K562 (cell line): ENCODE results near the gene RASAL1. TPM values are rescaled to one million over a fixed set of nuclear protein-coding genes. Genes with fewer than 3 reads are reported as not detected.

Experiments
- E2F6 ChIP-seq, 2 experiments: IDR thresholded peaks; 2 replicates each; pipeline ENCODE4 v1.6.1; 2011; ENCODE audit warnings: borderline replicate concordance in 1 of 2, control low read depth in 1 of 2, low read depth in 1 of 2, low read length in 1 of 2, mild to moderate bottlenecking in 1 of 2, mixed read lengths in 1 of 2, moderate library complexity in 1 of 2; ENCODE audit not compliant: insufficient read depth in 1 of 2, insufficient read length in 1 of 2, poor library complexity in 1 of 2, severe bottlenecking in 1 of 2; ENCODE audit errors: extremely low read depth in 1 of 2
- NR1H2 ChIP-seq: sonication (generic); formaldehyde crosslinking; IDR thresholded peaks from 2 replicates; pipeline ENCODE4 v1.4.0; 2020; ENCODE audit warnings: mild to moderate bottlenecking, missing genetic modification reagents
- polyA plus RNA-seq, 8 experiments: library from polyadenylated mRNA; depleted of rRNA in 4 of 8; stranded (reverse) in 5 of 8; unstranded in 3 of 8; fragments of >200 nt; fragmentation: Nextera tagmentation in 2 of 8; fragmentation: Illumina TruSeq in 1 of 8; extraction: Ambion mirVana in 2 of 8; extraction: Trizol in 1 of 8; gene quantifications; 2 replicates each; pipeline versions ENCODE4 v1.2.1 to v1.2.3, GENCODE V29; 2011 to 2014; ENCODE audit warnings: inconsistent platforms in 1 of 8, missing spikeins in 1 of 8
- total RNA-seq, 7 experiments: library from RNA; depleted of rRNA in 6 of 7; stranded (reverse); fragments of >200 nt in 6 of 7; fragmentation: Illumina TruSeq in 2 of 7; extraction: Trizol in 2 of 7; gene quantifications; 2 replicates each; pipeline versions ENCODE4 v1.2.1 to v1.2.3, GENCODE V29; 2011 to 2021; ENCODE audit warnings: low replicate concordance in 1 of 7
- TF ChIP-seq, protein P1 (sequence below), 3 experiments: IDR thresholded peaks in 2 of 3; conservative IDR thresholded peaks in 1 of 3; 2 replicates each; pipeline ENCODE4 v1.5.1; 2011 to 2012; ENCODE audit warnings: low read length in 3 of 3, mild to moderate bottlenecking in 3 of 3, control low read depth in 2 of 3, improper control_type of control experiment in 1 of 3, inconsistent platforms in 1 of 3, low read depth in 1 of 3, mixed read lengths in 1 of 3, moderate library complexity in 1 of 3; ENCODE audit not compliant: insufficient read depth in 2 of 3
- TF ChIP-seq, protein P2 (sequence below): sonication (generic); formaldehyde crosslinking; IDR thresholded peaks from 2 replicates; pipeline ENCODE4 v1.5.0; 2020; ENCODE audit warnings: missing genetic modification reagents

The RASAL1 gene
- total and polyA plus RNA-seq, 9 of the 15 experiments (the other 6 are each of a cell fraction or from before 2014, with no cell fraction given): 0.06 to 0.16 (median 0.14) TPM; not detected in 6

DNA sequence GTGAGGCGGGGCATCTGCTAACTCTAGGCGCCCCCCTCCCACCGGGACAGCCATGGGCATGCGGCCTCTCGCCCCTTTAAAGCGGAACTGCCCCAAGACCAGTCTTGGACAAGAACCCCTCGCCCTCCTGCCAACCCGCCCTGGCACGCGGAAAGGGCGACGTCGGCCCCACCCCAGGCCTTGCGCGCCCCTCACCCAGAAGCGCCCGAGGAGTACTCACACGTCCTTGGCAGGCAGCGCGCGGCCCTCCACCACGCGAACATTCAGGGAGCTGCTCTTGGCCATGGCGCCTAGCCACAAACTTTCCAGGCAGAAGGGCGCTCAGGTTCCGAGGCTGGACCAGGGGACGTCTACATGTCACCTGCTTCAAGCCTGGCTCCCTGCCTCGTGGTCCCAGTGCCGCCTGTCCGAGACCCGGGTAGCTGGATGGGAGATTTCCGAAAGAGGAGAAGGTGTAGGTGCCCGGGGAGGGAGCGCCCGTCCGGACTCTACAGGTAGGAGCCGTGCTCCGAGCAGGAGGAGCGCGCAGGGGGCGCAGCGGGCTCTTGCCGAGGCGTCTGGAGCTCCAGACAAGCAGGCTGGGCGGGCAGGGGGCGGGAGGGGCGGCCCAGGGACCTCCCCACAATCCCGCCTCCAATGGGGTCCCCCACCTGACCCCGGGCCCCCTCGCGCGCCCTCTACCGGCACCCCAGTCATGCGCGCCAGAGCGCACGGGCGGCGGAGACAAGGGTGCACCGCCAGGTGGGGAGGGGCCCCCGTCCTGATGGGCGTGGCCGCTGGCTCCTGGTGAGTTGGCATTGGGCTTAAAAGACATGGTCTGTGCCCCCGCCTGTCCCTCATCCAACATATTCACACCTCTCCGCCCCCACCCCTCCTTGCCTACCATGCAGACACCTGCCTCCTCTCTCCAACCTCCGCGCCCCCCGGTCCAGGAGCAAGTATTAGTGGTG is at the start of gene RASAL1 (continued):
- TF ChIP-seq E2F6 (IDR thresholded peaks at IDR 0.05; ENCODE audit: borderline replicate concordance in 1 of 2, extremely low read depth in 1 of 2, insufficient read depth in 1 of 2, insufficient read length in 1 of 2, low read depth in 1 of 2, low read length in 1 of 2, poor library complexity in 1 of 2, severe bottlenecking in 1 of 2) (peak in 1 of 2 experiments; percentile 7), NR1H2 (CRISPR knock-in tag) (no peak)
- TF ChIP-seq, protein P1, sequence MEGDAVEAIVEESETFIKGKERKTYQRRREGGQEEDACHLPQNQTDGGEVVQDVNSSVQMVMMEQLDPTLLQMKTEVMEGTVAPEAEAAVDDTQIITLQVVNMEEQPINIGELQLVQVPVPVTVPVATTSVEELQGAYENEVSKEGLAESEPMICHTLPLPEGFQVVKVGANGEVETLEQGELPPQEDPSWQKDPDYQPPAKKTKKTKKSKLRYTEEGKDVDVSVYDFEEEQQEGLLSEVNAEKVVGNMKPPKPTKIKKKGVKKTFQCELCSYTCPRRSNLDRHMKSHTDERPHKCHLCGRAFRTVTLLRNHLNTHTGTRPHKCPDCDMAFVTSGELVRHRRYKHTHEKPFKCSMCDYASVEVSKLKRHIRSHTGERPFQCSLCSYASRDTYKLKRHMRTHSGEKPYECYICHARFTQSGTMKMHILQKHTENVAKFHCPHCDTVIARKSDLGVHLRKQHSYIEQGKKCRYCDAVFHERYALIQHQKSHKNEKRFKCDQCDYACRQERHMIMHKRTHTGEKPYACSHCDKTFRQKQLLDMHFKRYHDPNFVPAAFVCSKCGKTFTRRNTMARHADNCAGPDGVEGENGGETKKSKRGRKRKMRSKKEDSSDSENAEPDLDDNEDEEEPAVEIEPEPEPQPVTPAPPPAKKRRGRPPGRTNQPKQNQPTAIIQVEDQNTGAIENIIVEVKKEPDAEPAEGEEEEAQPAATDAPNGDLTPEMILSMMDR (IDR thresholded peaks at IDR 0.05 in 2 of 3, conservative IDR thresholded peaks at IDR 0.05 in 1 of 3; ENCODE audit: insufficient read depth in 2 of 3, low read depth in 1 of 3, low read length in 3 of 3): peak; percentile 51 to 87 (median 58); a peak in 5 of 6 replicates
- TF ChIP-seq, protein P2, sequence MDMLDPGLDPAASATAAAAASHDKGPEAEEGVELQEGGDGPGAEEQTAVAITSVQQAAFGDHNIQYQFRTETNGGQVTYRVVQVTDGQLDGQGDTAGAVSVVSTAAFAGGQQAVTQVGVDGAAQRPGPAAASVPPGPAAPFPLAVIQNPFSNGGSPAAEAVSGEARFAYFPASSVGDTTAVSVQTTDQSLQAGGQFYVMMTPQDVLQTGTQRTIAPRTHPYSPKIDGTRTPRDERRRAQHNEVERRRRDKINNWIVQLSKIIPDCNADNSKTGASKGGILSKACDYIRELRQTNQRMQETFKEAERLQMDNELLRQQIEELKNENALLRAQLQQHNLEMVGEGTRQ: peak; percentile 5; the same call in 1 of the 2 replicates
